ENCODE data around the gene GATAD2B. TPM values are rescaled to one million over a fixed set of nuclear protein-coding genes. Genes with fewer than 3 reads are reported as not detected.

GATAD2B gene
- polyA plus RNA-seq, 3 donors, result 1.1 to 11.0 (median 2.0) TPM

DNA sequence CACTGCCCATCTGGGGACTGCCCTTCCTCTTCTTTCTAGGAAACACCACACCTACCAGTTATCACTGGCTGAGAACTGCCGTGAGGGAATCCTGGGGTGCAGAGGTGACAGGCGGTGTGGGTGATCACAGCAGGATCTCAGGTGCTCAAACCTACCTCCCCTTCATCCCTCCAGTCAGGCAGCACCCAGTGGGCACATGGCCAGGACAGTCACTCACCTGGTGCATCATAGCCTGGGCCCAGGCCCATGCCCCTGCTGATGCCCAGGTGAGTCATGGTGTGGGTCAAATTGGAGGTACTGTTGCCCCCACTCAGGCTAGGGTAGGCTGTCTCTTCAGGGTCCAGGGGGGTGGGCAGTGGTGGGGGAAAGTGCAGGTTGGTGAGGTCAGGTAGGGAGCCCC, 29.0 kb upstream of the GATAD2B start:
- H2AFZ ChIP-seq (ENCODE audit: insufficient read depth, low read depth, low read length, poor library complexity, severe bottlenecking), result no peak overlapping the region
- no peak overlapping the region for H3K9ac ChIP-seq (ENCODE audit: insufficient read depth, low read length, poor library complexity, severe bottlenecking)
- no peaks in the 10 kb centered on the region for H3K9me3 ChIP-seq (replicated peaks in 1 of 2; ENCODE audit: control insufficient read depth in 1 of 2, insufficient read depth in 1 of 2, low read length in 2 of 2)
- peaks cover 62% of the 10 kb centered on the region for H3K79me2 ChIP-seq (ENCODE audit: insufficient read depth, low read length)
- DNase-seq, result no peak
- peaks cover 56% of the 10 kb centered on the region for H4K20me1 ChIP-seq (ENCODE audit: insufficient read depth, low read length)
- Mint-ChIP-seq H3K27me3 (ENCODE audit: low read depth in 3 of 3) (peaks cover 0 to 2% (median 1%) of the 10 kb centered on the region in 3 donors), H3K36me3 (peaks cover 65 to 76% of the 10 kb centered on the region in 2 donors), H3K9me3 (no peaks in the 10 kb centered on the region), H3K4me1 (peaks cover 41% of the 10 kb centered on the region), H3K4me3 (no peak overlapping the region), H3K27ac (peak overlapping the region in 2 of 7 donors; percentile 44 to 69)
- H3K4me1 ChIP-seq (ENCODE audit: control insufficient read depth in 1 of 2, insufficient read depth in 2 of 2, low read length in 2 of 2), result peaks cover 29 to 32% of the 10 kb centered on the region in 2 donors
- intact Hi-C loops (cut with micrococcal nuclease), result no loop called here
- no peak overlapping the region for H3K4me2 ChIP-seq (replicated peaks; ENCODE audit: extremely low read depth, low read length, poor library complexity, severe bottlenecking)
- H3K27ac ChIP-seq (ENCODE audit: low read depth in 1 of 2, low read length in 2 of 2), result no peak overlapping the region
- 100% methylated on average over 2 of the region's 2 CpGs for WGBS (ENCODE audit: insufficient coverage)
- H3K27me3 ChIP-seq (ENCODE audit: control insufficient read depth in 2 of 2, insufficient read depth in 2 of 2, low read length in 2 of 2), result no peaks in the 10 kb centered on the region
- H3K4me3 ChIP-seq (replicated peaks in 1 of 3; ENCODE audit: low read depth in 2 of 3, low read length in 3 of 3), result no peak overlapping the region
- peaks cover 70 to 75% of the 10 kb centered on the region in 2 donors for H3K36me3 ChIP-seq (replicated peaks in 1 of 2; ENCODE audit: control insufficient read depth in 1 of 2, insufficient read depth in 2 of 2, low read length in 2 of 2)
- TF ChIP-seq, protein P1, sequence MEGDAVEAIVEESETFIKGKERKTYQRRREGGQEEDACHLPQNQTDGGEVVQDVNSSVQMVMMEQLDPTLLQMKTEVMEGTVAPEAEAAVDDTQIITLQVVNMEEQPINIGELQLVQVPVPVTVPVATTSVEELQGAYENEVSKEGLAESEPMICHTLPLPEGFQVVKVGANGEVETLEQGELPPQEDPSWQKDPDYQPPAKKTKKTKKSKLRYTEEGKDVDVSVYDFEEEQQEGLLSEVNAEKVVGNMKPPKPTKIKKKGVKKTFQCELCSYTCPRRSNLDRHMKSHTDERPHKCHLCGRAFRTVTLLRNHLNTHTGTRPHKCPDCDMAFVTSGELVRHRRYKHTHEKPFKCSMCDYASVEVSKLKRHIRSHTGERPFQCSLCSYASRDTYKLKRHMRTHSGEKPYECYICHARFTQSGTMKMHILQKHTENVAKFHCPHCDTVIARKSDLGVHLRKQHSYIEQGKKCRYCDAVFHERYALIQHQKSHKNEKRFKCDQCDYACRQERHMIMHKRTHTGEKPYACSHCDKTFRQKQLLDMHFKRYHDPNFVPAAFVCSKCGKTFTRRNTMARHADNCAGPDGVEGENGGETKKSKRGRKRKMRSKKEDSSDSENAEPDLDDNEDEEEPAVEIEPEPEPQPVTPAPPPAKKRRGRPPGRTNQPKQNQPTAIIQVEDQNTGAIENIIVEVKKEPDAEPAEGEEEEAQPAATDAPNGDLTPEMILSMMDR (IDR thresholded peaks at IDR 0.05), result no peak

- TF ChIP-seq, protein P1 (IDR thresholded peaks at IDR 0.05), result no peak
- Mint-ChIP-seq H3K4me1 (peaks cover 36% of the 10 kb centered on the region), H3K36me3 (peaks cover 65 to 76% of the 10 kb centered on the region in 2 donors), H3K27me3 (ENCODE audit: low read depth in 3 of 3) (peaks cover 0 to 2% (median 1%) of the 10 kb centered on the region in 3 donors), H3K4me3 (no peak overlapping the region), H3K9me3 (no peaks in the 10 kb centered on the region), H3K27ac (peak overlapping the region in 1 of 7 donors; percentile 58)
- peaks cover 49% of the 10 kb centered on the region for H4K20me1 ChIP-seq (ENCODE audit: insufficient read depth, low read length)
- H3K27ac ChIP-seq (ENCODE audit: low read depth in 1 of 2, low read length in 2 of 2), result no peak overlapping the region
- no peak overlapping the region for H3K4me2 ChIP-seq (replicated peaks; ENCODE audit: extremely low read depth, low read length, poor library complexity, severe bottlenecking)
- 99% methylated on average over 11 of the region's 11 CpGs for WGBS (ENCODE audit: insufficient coverage)
- no peak overlapping the region for H3K4me3 ChIP-seq (replicated peaks in 1 of 3; ENCODE audit: low read depth in 2 of 3, low read length in 3 of 3)
- H3K4me1 ChIP-seq (ENCODE audit: control insufficient read depth in 1 of 2, insufficient read depth in 2 of 2, low read length in 2 of 2), result peaks cover 25 to 29% of the 10 kb centered on the region in 2 donors
- H3K36me3 ChIP-seq (replicated peaks in 1 of 2; ENCODE audit: control insufficient read depth in 1 of 2, insufficient read depth in 2 of 2, low read length in 2 of 2), result peaks cover 70 to 75% of the 10 kb centered on the region in 2 donors
- H3K79me2 ChIP-seq (ENCODE audit: insufficient read depth, low read length), result peaks cover 56% of the 10 kb centered on the region
- H3K9me3 ChIP-seq (replicated peaks in 1 of 2; ENCODE audit: control insufficient read depth in 1 of 2, insufficient read depth in 1 of 2, low read length in 2 of 2), result no peaks in the 10 kb centered on the region
- DNase-seq, result no peak
- no peak overlapping the region for H3K9ac ChIP-seq (ENCODE audit: insufficient read depth, low read length, poor library complexity, severe bottlenecking)
- H3K27me3 ChIP-seq (ENCODE audit: control insufficient read depth in 2 of 2, insufficient read depth in 2 of 2, low read length in 2 of 2), result no peaks in the 10 kb centered on the region
- H2AFZ ChIP-seq (ENCODE audit: insufficient read depth, low read depth, low read length, poor library complexity, severe bottlenecking), result no peak overlapping the region
- intact Hi-C loops (cut with micrococcal nuclease), result no loop called here
Measured at GRCh38 chr1:153951183-153951582, 28.4 kb upstream of the GATAD2B start.

Measured in CD14-positive monocyte (primary cell).